Measurements from ENCODE around the gene TNP1.

The TNP1 gene

DNA sequence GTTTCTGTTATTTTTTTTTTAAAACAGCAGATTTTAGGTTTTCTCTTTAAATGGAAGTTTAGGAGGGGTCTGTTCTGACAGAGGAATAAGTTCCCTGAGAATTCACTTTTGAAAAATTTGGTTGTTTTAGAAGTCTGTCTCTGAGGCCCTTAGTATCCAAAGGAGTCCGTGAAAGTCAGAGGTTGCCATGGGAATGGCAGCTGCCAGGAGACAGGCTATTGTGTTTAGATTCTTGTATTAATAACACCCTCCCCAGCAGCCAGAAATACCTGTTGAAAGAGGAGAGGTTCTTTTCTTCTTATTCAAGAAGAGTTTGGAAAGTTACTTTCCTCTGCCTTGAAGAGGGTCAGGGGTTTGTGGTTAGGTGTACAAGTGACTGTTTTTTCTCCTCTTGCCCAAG lies 29.5 kb downstream of the TNP1 start:
- no peak for FAIRE-seq
- no peak for TF ChIP-seq POLR2A (IDR thresholded peaks at IDR 0.05; ENCODE audit: low read depth, low read length)
- no peak for TF ChIP-seq POU2F2 (IDR thresholded peaks at IDR 0.05; ENCODE audit: low read depth, low read length)
- TF ChIP-seq PAX5 (IDR thresholded peaks at IDR 0.05; ENCODE audit: insufficient read depth, low read length, severe bottlenecking) = no peak
- TF ChIP-seq SPI1 (IDR thresholded peaks at IDR 0.05; ENCODE audit: low read depth, low read length) = no peak
- TF ChIP-seq TAF1 (IDR thresholded peaks at IDR 0.05; ENCODE audit: low read depth, low read length) = no peak
- TF ChIP-seq POLR2AphosphoS5 (IDR thresholded peaks at IDR 0.05; ENCODE audit: low read depth, low read length) = no peak
- no peak for DNase-seq (ENCODE audit: insufficient read length, low spot score)

- FAIRE-seq (no peak), DNase-seq (ENCODE audit: insufficient read length, low spot score) (no peak)
- TF ChIP-seq SPI1 (IDR thresholded peaks at IDR 0.05; ENCODE audit: low read depth, low read length) (no peak), POU2F2 (IDR thresholded peaks at IDR 0.05; ENCODE audit: low read depth, low read length) (no peak), POLR2AphosphoS5 (IDR thresholded peaks at IDR 0.05; ENCODE audit: low read depth, low read length) (no peak), POLR2A (IDR thresholded peaks at IDR 0.05; ENCODE audit: low read depth, low read length) (no peak), TAF1 (IDR thresholded peaks at IDR 0.05; ENCODE audit: low read depth, low read length) (no peak), PAX5 (IDR thresholded peaks at IDR 0.05; ENCODE audit: insufficient read depth, low read length, severe bottlenecking) (no peak)
Observed at GRCh38 chr2:216829533-216829932, 30.3 kb downstream of the TNP1 start.

DNA sequence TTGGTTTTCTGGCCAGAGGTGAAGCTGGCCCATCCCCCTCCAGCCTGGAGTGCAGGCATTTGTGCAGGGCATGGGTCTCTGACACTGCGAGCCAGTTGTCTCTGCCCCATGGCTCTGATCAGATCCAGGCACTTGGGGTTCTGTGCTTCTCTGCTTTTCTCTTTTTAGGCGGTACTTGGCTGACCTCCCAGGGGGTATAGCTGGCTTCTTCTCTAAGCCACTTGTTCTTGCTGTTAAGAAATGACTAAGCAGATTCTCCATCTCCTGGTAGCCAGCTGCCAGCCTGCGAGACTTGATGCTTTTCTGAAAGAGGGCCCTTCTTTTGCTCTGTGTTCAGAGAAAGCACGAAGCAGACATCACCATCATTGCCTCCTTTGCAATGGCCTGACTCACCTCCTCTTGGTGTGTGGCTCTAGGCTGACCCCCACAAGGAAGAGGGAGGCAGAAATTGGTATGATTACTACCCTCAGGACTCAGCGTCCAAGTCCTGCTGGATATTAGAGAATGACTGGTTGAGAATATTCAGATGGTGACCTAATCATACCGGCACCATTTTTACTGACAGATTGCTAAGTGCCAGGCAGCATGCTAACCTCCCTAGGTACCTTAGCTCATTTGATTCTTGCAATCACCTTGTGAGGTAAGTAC lies 32.7 kb downstream of the TNP1 start:
- FAIRE-seq = no peak
- DNase-seq (ENCODE audit: insufficient read length, low spot score) = no peak
- TF ChIP-seq POLR2AphosphoS5 (IDR thresholded peaks at IDR 0.05; ENCODE audit: low read depth, low read length) (no peak), TAF1 (IDR thresholded peaks at IDR 0.05; ENCODE audit: low read depth, low read length) (no peak), POLR2A (IDR thresholded peaks at IDR 0.05; ENCODE audit: low read depth, low read length) (no peak), POU2F2 (IDR thresholded peaks at IDR 0.05; ENCODE audit: low read depth, low read length) (no peak), SPI1 (IDR thresholded peaks at IDR 0.05; ENCODE audit: low read depth, low read length) (no peak), PAX5 (IDR thresholded peaks at IDR 0.05; ENCODE audit: insufficient read depth, low read length, severe bottlenecking) (no peak)

- TF ChIP-seq POU2F2 (IDR thresholded peaks at IDR 0.05; ENCODE audit: low read depth, low read length) (no peak), TAF1 (IDR thresholded peaks at IDR 0.05; ENCODE audit: low read depth, low read length) (no peak), POLR2A (IDR thresholded peaks at IDR 0.05; ENCODE audit: low read depth, low read length) (no peak), POLR2AphosphoS5 (IDR thresholded peaks at IDR 0.05; ENCODE audit: low read depth, low read length) (no peak), PAX5 (IDR thresholded peaks at IDR 0.05; ENCODE audit: insufficient read depth, low read length, severe bottlenecking) (no peak), SPI1 (IDR thresholded peaks at IDR 0.05; ENCODE audit: low read depth, low read length) (no peak)
- FAIRE-seq (no peak), DNase-seq (ENCODE audit: insufficient read length, low spot score) (no peak)
Observed at GRCh38 chr2:216822470-216822869, 37.4 kb downstream of the TNP1 start.

DNA sequence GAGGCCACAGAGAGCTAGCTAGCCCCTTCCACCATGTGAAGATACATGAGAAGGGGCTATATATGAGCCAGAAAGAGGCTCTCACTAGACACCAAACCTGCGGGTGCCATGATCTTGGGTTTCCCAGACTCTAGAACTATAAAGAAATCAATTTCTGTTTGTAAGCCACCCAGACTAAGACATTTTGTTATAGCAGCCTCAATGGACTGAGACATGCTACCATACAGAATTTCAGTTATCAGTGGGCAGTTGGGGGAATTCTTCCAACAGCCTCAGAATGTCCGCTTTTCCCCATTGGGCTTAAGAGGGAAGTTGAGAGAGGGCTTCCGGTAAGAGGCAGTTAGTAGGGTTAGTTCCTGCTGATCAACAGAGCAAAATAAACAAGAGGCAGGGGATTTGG lies 39.2 kb downstream of the TNP1 start:
- DNase-seq (ENCODE audit: insufficient read length, low spot score) (no peak), FAIRE-seq (no peak)
- TF ChIP-seq POU2F2 (IDR thresholded peaks at IDR 0.05; ENCODE audit: low read depth, low read length) (no peak), PAX5 (IDR thresholded peaks at IDR 0.05; ENCODE audit: insufficient read depth, low read length, severe bottlenecking) (no peak), TAF1 (IDR thresholded peaks at IDR 0.05; ENCODE audit: low read depth, low read length) (no peak), SPI1 (IDR thresholded peaks at IDR 0.05; ENCODE audit: low read depth, low read length) (no peak), POLR2A (IDR thresholded peaks at IDR 0.05; ENCODE audit: low read depth, low read length) (no peak), POLR2AphosphoS5 (IDR thresholded peaks at IDR 0.05; ENCODE audit: low read depth, low read length) (no peak)

DNA sequence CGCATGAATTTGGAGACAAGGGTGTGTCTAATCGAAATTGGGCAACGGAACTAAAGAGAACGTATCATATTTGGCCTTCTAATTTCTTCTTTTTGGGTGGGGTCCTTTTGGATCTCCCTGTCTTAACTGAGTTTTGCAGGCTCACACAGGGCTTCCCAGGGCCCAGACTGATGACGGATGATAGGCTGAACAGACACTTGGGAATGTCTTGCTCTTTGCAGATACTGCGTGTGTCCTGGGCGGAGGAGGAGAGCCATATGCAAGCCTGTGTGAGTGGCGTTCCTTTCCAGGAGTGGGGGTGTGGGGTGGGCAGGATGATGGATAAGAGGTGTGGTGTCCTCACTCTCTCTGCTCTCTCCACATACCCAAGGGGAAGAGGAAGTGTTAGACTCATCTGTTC lies 40.1 kb downstream of the TNP1 start:
- no peak for TF ChIP-seq PAX5 (IDR thresholded peaks at IDR 0.05; ENCODE audit: insufficient read depth, low read length, severe bottlenecking)
- TF ChIP-seq POLR2AphosphoS5 (IDR thresholded peaks at IDR 0.05; ENCODE audit: low read depth, low read length) = no peak
- TF ChIP-seq POLR2A (IDR thresholded peaks at IDR 0.05; ENCODE audit: low read depth, low read length) = no peak
- no peak for TF ChIP-seq TAF1 (IDR thresholded peaks at IDR 0.05; ENCODE audit: low read depth, low read length)
- TF ChIP-seq SPI1 (IDR thresholded peaks at IDR 0.05; ENCODE audit: low read depth, low read length) = no peak
- no peak for TF ChIP-seq POU2F2 (IDR thresholded peaks at IDR 0.05; ENCODE audit: low read depth, low read length)
- FAIRE-seq (no peak), DNase-seq (ENCODE audit: insufficient read length, low spot score) (no peak)

- FAIRE-seq (no peak), DNase-seq (ENCODE audit: insufficient read length, low spot score) (no peak)
- TF ChIP-seq TAF1 (IDR thresholded peaks at IDR 0.05; ENCODE audit: low read depth, low read length) (no peak), SPI1 (IDR thresholded peaks at IDR 0.05; ENCODE audit: low read depth, low read length) (no peak), PAX5 (IDR thresholded peaks at IDR 0.05; ENCODE audit: insufficient read depth, low read length, severe bottlenecking) (no peak), POLR2AphosphoS5 (IDR thresholded peaks at IDR 0.05; ENCODE audit: low read depth, low read length) (no peak), POU2F2 (IDR thresholded peaks at IDR 0.05; ENCODE audit: low read depth, low read length) (no peak), POLR2A (IDR thresholded peaks at IDR 0.05; ENCODE audit: low read depth, low read length) (no peak)
Observed at GRCh38 chr2:216819055-216819454, 40.8 kb downstream of the TNP1 start.

DNA sequence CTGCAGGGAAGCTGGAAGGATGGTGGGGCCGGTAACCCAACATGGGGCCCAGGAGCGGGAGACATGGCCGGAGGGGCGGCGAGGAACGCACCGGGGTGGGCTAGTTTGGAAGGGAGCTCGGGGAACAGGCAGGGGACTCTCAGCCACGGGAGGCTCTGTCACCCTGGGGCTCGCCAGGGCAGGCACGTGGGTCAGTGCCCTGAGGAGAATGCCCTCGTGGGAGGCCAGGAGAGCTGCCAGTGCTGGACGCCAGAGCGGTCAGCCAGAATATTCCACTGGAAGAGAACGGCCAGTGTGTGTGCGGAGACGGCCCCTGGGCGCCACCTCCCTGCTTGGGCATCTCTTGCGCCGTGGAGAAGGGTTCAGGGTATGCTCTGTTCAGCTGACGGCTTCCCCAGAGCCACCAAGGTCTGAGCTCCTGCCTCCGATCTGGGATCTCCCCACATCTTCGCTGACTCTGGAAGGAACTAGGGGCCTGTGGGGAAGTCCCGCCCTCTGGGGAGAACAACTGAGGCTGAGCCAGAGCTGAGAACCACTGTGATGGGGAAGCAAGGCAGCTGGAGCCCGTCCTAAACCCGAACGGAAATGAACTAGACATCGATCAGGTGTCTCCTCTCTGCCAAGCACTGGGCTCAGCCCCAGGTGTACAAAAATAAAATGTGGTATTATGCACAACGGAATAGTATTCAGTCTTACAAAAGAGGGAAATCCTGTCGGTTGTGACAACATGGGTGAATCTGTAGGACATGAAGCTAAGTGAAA lies 49.3 kb downstream of the TNP1 start:
- DNase-seq (ENCODE audit: insufficient read length, low spot score) (no peak), FAIRE-seq (no peak)
- TF ChIP-seq TAF1 (IDR thresholded peaks at IDR 0.05; ENCODE audit: low read depth, low read length) (no peak), POLR2AphosphoS5 (IDR thresholded peaks at IDR 0.05; ENCODE audit: low read depth, low read length) (no peak), POLR2A (IDR thresholded peaks at IDR 0.05; ENCODE audit: low read depth, low read length) (no peak), POU2F2 (IDR thresholded peaks at IDR 0.05; ENCODE audit: low read depth, low read length) (no peak), PAX5 (IDR thresholded peaks at IDR 0.05; ENCODE audit: insufficient read depth, low read length, severe bottlenecking) (no peak), SPI1 (IDR thresholded peaks at IDR 0.05; ENCODE audit: low read depth, low read length) (no peak)
